Ishikawa (cell line): ENCODE data around the gene STAT4.

ENCODE experiments used
- CEBPB ChIP-seq: IDR thresholded peaks from 2 replicates; pipeline ENCODE4 v1.6.1; 2012
- CREB1 ChIP-seq: IDR thresholded peaks from 2 replicates; pipeline ENCODE4 v1.6.1; 2012; ENCODE audit warnings: low read depth
- EGR1 ChIP-seq: IDR thresholded peaks from 2 replicates; pipeline ENCODE4 v1.6.1; 2012
- EP300 ChIP-seq: IDR thresholded peaks from 2 replicates; pipeline ENCODE4 v1.6.1; 2012; ENCODE audit warnings: borderline replicate concordance
- RAD21 ChIP-seq: IDR thresholded peaks from 2 replicates; pipeline ENCODE4 v1.6.1; 2012; ENCODE audit warnings: low read depth
- TAF1 ChIP-seq: IDR thresholded peaks from 2 replicates; pipeline ENCODE4 v1.6.1; 2012; ENCODE audit warnings: low read depth, mild to moderate bottlenecking
- TEAD4 ChIP-seq: IDR thresholded peaks from 2 replicates; pipeline ENCODE4 v1.6.1; 2012
- YY1 ChIP-seq: IDR thresholded peaks from 2 replicates; pipeline ENCODE4 v1.6.1; 2012; ENCODE audit warnings: low read depth
- TF ChIP-seq, protein P1 (sequence below): IDR thresholded peaks from 2 replicates; pipeline ENCODE4 v1.6.1; 2012
- TF ChIP-seq, protein P2 (sequence below): IDR thresholded peaks from 2 replicates; pipeline ENCODE4 v1.6.1; 2012; ENCODE audit warnings: low read depth, mild to moderate bottlenecking

DNA sequence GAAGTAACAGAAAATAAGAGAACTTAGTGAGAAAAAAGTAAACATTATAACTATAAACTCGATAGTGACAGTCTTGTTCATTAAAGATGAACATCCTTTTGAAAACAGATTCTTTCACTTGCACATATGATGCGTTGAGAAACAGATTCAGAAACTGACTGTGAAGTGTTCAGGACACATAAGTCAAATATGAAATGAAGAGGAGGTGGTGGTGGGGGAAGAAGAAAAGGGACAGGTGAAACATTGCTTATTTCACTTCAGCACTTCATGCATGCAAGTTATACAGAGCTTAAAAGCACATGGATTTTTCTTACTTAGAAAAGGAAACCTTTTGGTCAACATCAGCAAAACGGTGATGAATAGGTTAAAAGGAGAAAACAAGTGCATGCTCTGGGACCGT lies 42.5 kb downstream of the STAT4 start:
- TF ChIP-seq RAD21 (no peak), EP300 (no peak), CREB1 (no peak), EGR1 (no peak), CEBPB (no peak), YY1 (no peak), TAF1 (no peak), TEAD4 (no peak)
- TF ChIP-seq, protein P1, sequence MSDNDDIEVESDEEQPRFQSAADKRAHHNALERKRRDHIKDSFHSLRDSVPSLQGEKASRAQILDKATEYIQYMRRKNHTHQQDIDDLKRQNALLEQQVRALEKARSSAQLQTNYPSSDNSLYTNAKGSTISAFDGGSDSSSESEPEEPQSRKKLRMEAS: no peak
- TF ChIP-seq, protein P2, sequence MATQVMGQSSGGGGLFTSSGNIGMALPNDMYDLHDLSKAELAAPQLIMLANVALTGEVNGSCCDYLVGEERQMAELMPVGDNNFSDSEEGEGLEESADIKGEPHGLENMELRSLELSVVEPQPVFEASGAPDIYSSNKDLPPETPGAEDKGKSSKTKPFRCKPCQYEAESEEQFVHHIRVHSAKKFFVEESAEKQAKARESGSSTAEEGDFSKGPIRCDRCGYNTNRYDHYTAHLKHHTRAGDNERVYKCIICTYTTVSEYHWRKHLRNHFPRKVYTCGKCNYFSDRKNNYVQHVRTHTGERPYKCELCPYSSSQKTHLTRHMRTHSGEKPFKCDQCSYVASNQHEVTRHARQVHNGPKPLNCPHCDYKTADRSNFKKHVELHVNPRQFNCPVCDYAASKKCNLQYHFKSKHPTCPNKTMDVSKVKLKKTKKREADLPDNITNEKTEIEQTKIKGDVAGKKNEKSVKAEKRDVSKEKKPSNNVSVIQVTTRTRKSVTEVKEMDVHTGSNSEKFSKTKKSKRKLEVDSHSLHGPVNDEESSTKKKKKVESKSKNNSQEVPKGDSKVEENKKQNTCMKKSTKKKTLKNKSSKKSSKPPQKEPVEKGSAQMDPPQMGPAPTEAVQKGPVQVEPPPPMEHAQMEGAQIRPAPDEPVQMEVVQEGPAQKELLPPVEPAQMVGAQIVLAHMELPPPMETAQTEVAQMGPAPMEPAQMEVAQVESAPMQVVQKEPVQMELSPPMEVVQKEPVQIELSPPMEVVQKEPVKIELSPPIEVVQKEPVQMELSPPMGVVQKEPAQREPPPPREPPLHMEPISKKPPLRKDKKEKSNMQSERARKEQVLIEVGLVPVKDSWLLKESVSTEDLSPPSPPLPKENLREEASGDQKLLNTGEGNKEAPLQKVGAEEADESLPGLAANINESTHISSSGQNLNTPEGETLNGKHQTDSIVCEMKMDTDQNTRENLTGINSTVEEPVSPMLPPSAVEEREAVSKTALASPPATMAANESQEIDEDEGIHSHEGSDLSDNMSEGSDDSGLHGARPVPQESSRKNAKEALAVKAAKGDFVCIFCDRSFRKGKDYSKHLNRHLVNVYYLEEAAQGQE: no peak
